VCaP (cell line): ENCODE measurements around the gene H1-8.

Experiments used
- H3K27ac ChIP-seq: fragments of 450-650 bp; 2 replicates; pipeline ENCODE4 v1.5.1; 2017
- CTCF ChIP-seq: fragments of 450-650 bp; conservative IDR thresholded peaks from 2 replicates; pipeline ENCODE4 v1.5.1; 2017; ENCODE audit warnings: mild to moderate bottlenecking, moderate library complexity

Gene H1-8

GRCh38 chr3:129582799-129583198 is 39.8 kb downstream of the H1-8 start:
- no peak overlapping the region for H3K27ac ChIP-seq
- TF ChIP-seq CTCF: no peak

- H3K27ac ChIP-seq: no peak overlapping the region
- no peak for TF ChIP-seq CTCF
These were observed 40.3 kb downstream of the H1-8 start for GRCh38 chr3:129583289-129583688.

- no peak for TF ChIP-seq CTCF
- H3K27ac ChIP-seq: no peak overlapping the region
These were observed 41.7 kb downstream of the H1-8 start for GRCh38 chr3:129584631-129585030.

- H3K27ac ChIP-seq: no peak overlapping the region
- no peak for TF ChIP-seq CTCF
These were observed 43.1 kb downstream of the H1-8 start for GRCh38 chr3:129585949-129586657.

GRCh38 chr3:129586746-129587430 is 43.9 kb downstream of the H1-8 start:
- H3K27ac ChIP-seq: no peak overlapping the region
- no peak for TF ChIP-seq CTCF

- H3K27ac ChIP-seq: no peak overlapping the region
- TF ChIP-seq CTCF: no peak
These were observed 44.7 kb downstream of the H1-8 start for GRCh38 chr3:129587566-129588210.

- TF ChIP-seq CTCF: no peak
- H3K27ac ChIP-seq: no peak overlapping the region
These were observed 47.2 kb downstream of the H1-8 start for GRCh38 chr3:129590215-129590614.
